ENCODE measurements around the gene TBX18.
A peak's percentile ranks its signal among the peaks of the same experiment; 100 is the strongest.

The TBX18 gene

GRCh38 chr6:84768442-84769174 is 4.2 kb upstream of the TBX18 start:
- no peak overlapping the region for H2BK5ac ChIP-seq (ENCODE audit: low read length)
- H3K9ac ChIP-seq (ENCODE audit: low read length): no peak overlapping the region
- peaks cover 60% of the 10 kb centered on the region for H3K27me3 ChIP-seq (ENCODE audit: insufficient read depth, low read length, poor library complexity)
- peak overlapping the region; percentile 40 for H3K4me2 ChIP-seq (ENCODE audit: low read length)
- H3K18ac ChIP-seq (ENCODE audit: low read length): no peak overlapping the region
- H3K4me3 ChIP-seq (ENCODE audit: low read length): no peak overlapping the region
- no peaks in the 10 kb centered on the region for H3K36me3 ChIP-seq (ENCODE audit: control insufficient read depth, insufficient read depth, low read length)
- no peak overlapping the region for H2BK15ac ChIP-seq (replicated peaks; ENCODE audit: low read depth)
- no peak overlapping the region for H2BK120ac ChIP-seq (ENCODE audit: low read depth, low read length)
- H3K23ac ChIP-seq (ENCODE audit: low read length): no peak overlapping the region
- H3K4me1 ChIP-seq (ENCODE audit: control insufficient read depth, low read depth, low read length): no peaks in the 10 kb centered on the region
- H3K79me1 ChIP-seq (ENCODE audit: low read length): no peaks in the 10 kb centered on the region
- no peak overlapping the region for H4K5ac ChIP-seq (ENCODE audit: low read length)
- H2AK5ac ChIP-seq (ENCODE audit: low read length): no peak overlapping the region
- H3K27ac ChIP-seq (ENCODE audit: low read depth, low read length): no peak overlapping the region
- H3K4ac ChIP-seq (ENCODE audit: low read depth, low read length): no peak overlapping the region
- H4K8ac ChIP-seq (ENCODE audit: low read depth, low read length): no peak overlapping the region
- H3K56ac ChIP-seq (ENCODE audit: low read length): peak overlapping the region; percentile 25
- peak; percentile 72 for DNase-seq
- H3K79me2 ChIP-seq (ENCODE audit: control insufficient read depth, insufficient read depth, low read length): no peaks in the 10 kb centered on the region
- no CpG with 5 or more reads among the region's 31 CpGs for WGBS (ENCODE audit: extremely low coverage, insufficient coverage, low lambda C conversion rate)

DNA sequence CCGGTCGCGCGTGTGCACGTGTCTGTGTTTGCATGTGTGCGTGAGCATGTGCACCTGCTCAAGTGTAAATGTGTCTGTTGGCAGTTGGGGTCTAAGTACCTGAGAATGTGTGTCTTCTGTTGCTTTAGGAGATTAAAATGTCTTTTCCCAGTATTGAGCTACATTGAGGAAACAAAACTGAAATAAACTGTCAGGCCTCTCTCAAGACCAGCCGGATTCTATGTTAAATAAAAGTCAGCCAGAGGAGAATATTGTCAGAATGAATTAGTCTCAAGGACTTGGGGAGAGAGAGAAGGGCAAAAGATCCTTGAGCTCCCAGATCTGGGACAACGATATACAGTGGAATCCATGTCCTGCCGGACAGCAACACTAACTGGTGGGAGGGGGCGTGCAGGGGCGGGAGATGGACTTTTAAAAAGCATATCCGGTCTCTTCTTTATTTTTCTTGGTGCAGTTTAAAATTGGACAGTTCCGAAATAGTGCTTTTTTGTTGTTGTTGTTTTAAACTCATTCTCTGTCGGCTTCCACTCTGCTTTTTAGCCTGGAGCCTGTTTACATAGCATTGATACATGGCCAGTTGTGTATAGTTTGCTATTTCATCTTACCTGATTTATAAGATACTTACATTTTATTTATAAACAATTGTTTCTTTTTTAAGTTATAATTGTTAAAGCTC is 3.3 kb upstream of the TBX18 start:
- Histone ChIP-seq H3K36me3 (ENCODE audit: control insufficient read depth, insufficient read depth, low read length) (no peaks in the 10 kb centered on the region), H4K5ac (ENCODE audit: low read length) (no peak overlapping the region), H3K9ac (ENCODE audit: low read length) (no peak overlapping the region), H2BK120ac (ENCODE audit: low read depth, low read length) (no peak overlapping the region), H3K79me1 (ENCODE audit: low read length) (no peaks in the 10 kb centered on the region), H3K4ac (ENCODE audit: low read depth, low read length) (no peak overlapping the region), H3K18ac (ENCODE audit: low read length) (no peak overlapping the region), H2BK15ac (replicated peaks; ENCODE audit: low read depth) (no peak overlapping the region), H3K27ac (ENCODE audit: low read depth, low read length) (no peak overlapping the region), H4K8ac (ENCODE audit: low read depth, low read length) (no peak overlapping the region), H3K27me3 (ENCODE audit: insufficient read depth, low read length, poor library complexity) (peaks cover 60% of the 10 kb centered on the region), H3K4me3 (ENCODE audit: low read length) (no peak overlapping the region), H2BK5ac (ENCODE audit: low read length) (no peak overlapping the region), H3K56ac (ENCODE audit: low read length) (no peak overlapping the region), H2AK5ac (ENCODE audit: low read length) (no peak overlapping the region), H3K23ac (ENCODE audit: low read length) (no peak overlapping the region), H3K4me2 (ENCODE audit: low read length) (no peak overlapping the region), H3K4me1 (ENCODE audit: control insufficient read depth, low read depth, low read length) (no peaks in the 10 kb centered on the region), H3K79me2 (ENCODE audit: control insufficient read depth, insufficient read depth, low read length) (no peaks in the 10 kb centered on the region)
- no peak for DNase-seq
- no CpG with 5 or more reads among the region's 14 CpGs for WGBS (ENCODE audit: extremely low coverage, insufficient coverage, low lambda C conversion rate)

GRCh38 chr6:84766799-84767525 is 2.6 kb upstream of the TBX18 start:
- no peaks in the 10 kb centered on the region for H3K79me1 ChIP-seq (ENCODE audit: low read length)
- DNase-seq: peak; percentile 63
- peak overlapping the region; percentile 44 for H3K4me2 ChIP-seq (ENCODE audit: low read length)
- H2BK15ac ChIP-seq (replicated peaks; ENCODE audit: low read depth): no peak overlapping the region
- H3K23ac ChIP-seq (ENCODE audit: low read length): no peak overlapping the region
- no peak overlapping the region for H3K4ac ChIP-seq (ENCODE audit: low read depth, low read length)
- no peak overlapping the region for H3K4me3 ChIP-seq (ENCODE audit: low read length)
- H3K27ac ChIP-seq (ENCODE audit: low read depth, low read length): no peak overlapping the region
- H2AK5ac ChIP-seq (ENCODE audit: low read length): no peak overlapping the region
- no CpG with 5 or more reads among the region's 38 CpGs for WGBS (ENCODE audit: extremely low coverage, insufficient coverage, low lambda C conversion rate)
- no peak overlapping the region for H4K5ac ChIP-seq (ENCODE audit: low read length)
- H3K4me1 ChIP-seq (ENCODE audit: control insufficient read depth, low read depth, low read length): no peaks in the 10 kb centered on the region
- H2BK5ac ChIP-seq (ENCODE audit: low read length): no peak overlapping the region
- no peak overlapping the region for H4K8ac ChIP-seq (ENCODE audit: low read depth, low read length)
- no peaks in the 10 kb centered on the region for H3K36me3 ChIP-seq (ENCODE audit: control insufficient read depth, insufficient read depth, low read length)
- H3K56ac ChIP-seq (ENCODE audit: low read length): no peak overlapping the region
- no peak overlapping the region for H3K18ac ChIP-seq (ENCODE audit: low read length)
- H3K27me3 ChIP-seq (ENCODE audit: insufficient read depth, low read length, poor library complexity): peaks cover 59% of the 10 kb centered on the region
- H3K9ac ChIP-seq (ENCODE audit: low read length): no peak overlapping the region
- H2BK120ac ChIP-seq (ENCODE audit: low read depth, low read length): no peak overlapping the region
- H3K79me2 ChIP-seq (ENCODE audit: control insufficient read depth, insufficient read depth, low read length): no peaks in the 10 kb centered on the region

- H3K27ac ChIP-seq (ENCODE audit: low read depth, low read length): no peak overlapping the region
- H2AK5ac ChIP-seq (ENCODE audit: low read length): no peak overlapping the region
- no peaks in the 10 kb centered on the region for H3K79me1 ChIP-seq (ENCODE audit: low read length)
- no CpG with 5 or more reads among the region's 32 CpGs for WGBS (ENCODE audit: extremely low coverage, insufficient coverage, low lambda C conversion rate)
- DNase-seq: peak; percentile 32
- no peak overlapping the region for H3K56ac ChIP-seq (ENCODE audit: low read length)
- peaks cover 53% of the 10 kb centered on the region for H3K27me3 ChIP-seq (ENCODE audit: insufficient read depth, low read length, poor library complexity)
- H3K4me2 ChIP-seq (ENCODE audit: low read length): peak overlapping the region; percentile 44
- no peak overlapping the region for H3K23ac ChIP-seq (ENCODE audit: low read length)
- no peak overlapping the region for H3K18ac ChIP-seq (ENCODE audit: low read length)
- H3K79me2 ChIP-seq (ENCODE audit: control insufficient read depth, insufficient read depth, low read length): no peaks in the 10 kb centered on the region
- no peaks in the 10 kb centered on the region for H3K36me3 ChIP-seq (ENCODE audit: control insufficient read depth, insufficient read depth, low read length)
- H3K4ac ChIP-seq (ENCODE audit: low read depth, low read length): no peak overlapping the region
- H3K4me3 ChIP-seq (ENCODE audit: low read length): no peak overlapping the region
- no peak overlapping the region for H2BK5ac ChIP-seq (ENCODE audit: low read length)
- no peak overlapping the region for H2BK15ac ChIP-seq (replicated peaks; ENCODE audit: low read depth)
- H3K4me1 ChIP-seq (ENCODE audit: control insufficient read depth, low read depth, low read length): no peaks in the 10 kb centered on the region
- no peak overlapping the region for H3K9ac ChIP-seq (ENCODE audit: low read length)
- no peak overlapping the region for H4K5ac ChIP-seq (ENCODE audit: low read length)
- no peak overlapping the region for H2BK120ac ChIP-seq (ENCODE audit: low read depth, low read length)
- H4K8ac ChIP-seq (ENCODE audit: low read depth, low read length): no peak overlapping the region
These were observed 1.9 kb upstream of the TBX18 start for GRCh38 chr6:84766118-84766798.

GRCh38 chr6:84763886-84764331 is 489 bp downstream of the TBX18 start:
- Histone ChIP-seq H3K4ac (ENCODE audit: low read depth, low read length) (no peak overlapping the region), H2BK5ac (ENCODE audit: low read length) (no peak overlapping the region), H3K18ac (ENCODE audit: low read length) (no peak overlapping the region), H3K4me2 (ENCODE audit: low read length) (peak overlapping the region; percentile 83), H3K79me1 (ENCODE audit: low read length) (no peaks in the 10 kb centered on the region), H3K9ac (ENCODE audit: low read length) (peak overlapping the region; percentile 32), H3K56ac (ENCODE audit: low read length) (peak overlapping the region; percentile 62), H2BK120ac (ENCODE audit: low read depth, low read length) (no peak overlapping the region), H3K36me3 (ENCODE audit: control insufficient read depth, insufficient read depth, low read length) (no peaks in the 10 kb centered on the region), H3K27ac (ENCODE audit: low read depth, low read length) (no peak overlapping the region), H3K4me1 (ENCODE audit: control insufficient read depth, low read depth, low read length) (no peaks in the 10 kb centered on the region), H4K8ac (ENCODE audit: low read depth, low read length) (no peak overlapping the region), H3K27me3 (ENCODE audit: insufficient read depth, low read length, poor library complexity) (peaks cover 45% of the 10 kb centered on the region), H2BK15ac (replicated peaks; ENCODE audit: low read depth) (no peak overlapping the region), H3K79me2 (ENCODE audit: control insufficient read depth, insufficient read depth, low read length) (no peaks in the 10 kb centered on the region), H3K4me3 (ENCODE audit: low read length) (no peak overlapping the region), H3K23ac (ENCODE audit: low read length) (no peak overlapping the region), H2AK5ac (ENCODE audit: low read length) (no peak overlapping the region), H4K5ac (ENCODE audit: low read length) (no peak overlapping the region)
- DNase-seq: peak; percentile 72
- no CpG with 5 or more reads among the region's 57 CpGs for WGBS (ENCODE audit: extremely low coverage, insufficient coverage, low lambda C conversion rate)

Data from mesendoderm (in vitro differentiated cells).